SK-N-SH treated with all-trans-retinoic acid at 6 μM for 48 hours (cell line): ENCODE measurements around the gene ZACN.

Source experiments
- ARNTL ChIP-seq: fragments of 450-650 bp; formaldehyde crosslinking; IDR thresholded peaks from 2 replicates; pipeline ENCODE4 v1.5.0; 2020; ENCODE audit warnings: low read depth, mild to moderate bottlenecking, moderate library complexity, borderline replicate concordance
- BACH2 ChIP-seq: fragments of 250-450 bp; sonication (Bioruptor Pico); IDR thresholded peaks from 2 replicates; pipeline ENCODE4 v1.9.0; 2021; ENCODE audit warnings: mild to moderate bottlenecking, borderline replicate concordance
- CSDC2 ChIP-seq: fragments of 250-450 bp; sonication (Bioruptor Pico); IDR thresholded peaks from 2 replicates; pipeline ENCODE4 v1.5.0; 2020; ENCODE audit warnings: mild to moderate bottlenecking, moderate library complexity
- OSR1 ChIP-seq: fragments of 250-450 bp; sonication (Bioruptor Pico); IDR thresholded peaks from 2 replicates; pipeline ENCODE4 v1.8.0; 2022; ENCODE audit warnings: moderate library complexity, mild to moderate bottlenecking, inconsistent platforms
- PPARA ChIP-seq: fragments of 250-450 bp; sonication (Bioruptor Pico); IDR thresholded peaks from 2 replicates; pipeline ENCODE4 v1.5.0; 2020; ENCODE audit warnings: mild to moderate bottlenecking, borderline replicate concordance
- RARB ChIP-seq: fragments of 250-450 bp; sonication (Bioruptor Pico); IDR thresholded peaks from 2 replicates; pipeline ENCODE4 v1.8.0; 2021; ENCODE audit warnings: mild to moderate bottlenecking, moderate library complexity
- TCF4 ChIP-seq: fragments of 250-450 bp; sonication (Bioruptor Pico); IDR thresholded peaks from 2 replicates; pipeline ENCODE4 v1.8.0; 2021; ENCODE audit warnings: mild to moderate bottlenecking, moderate library complexity, borderline replicate concordance
- ZC3H10 ChIP-seq: fragments of 250-450 bp; sonication (Bioruptor Pico); IDR thresholded peaks from 2 replicates; pipeline ENCODE4 v1.5.1; 2021; ENCODE audit warnings: mild to moderate bottlenecking, moderate library complexity
- ZFP3 ChIP-seq: fragments of 250-450 bp; sonication (Bioruptor Pico); IDR thresholded peaks from 2 replicates; pipeline ENCODE4 v1.5.0; 2020; ENCODE audit warnings: mild to moderate bottlenecking, moderate library complexity
- ZFP30 ChIP-seq: fragments of 450-650 bp; formaldehyde crosslinking; IDR thresholded peaks from 2 replicates; pipeline ENCODE4 v1.5.0; 2022; ENCODE audit warnings: mild to moderate bottlenecking, moderate library complexity
- ZNF70 ChIP-seq: fragments of 450-650 bp; formaldehyde crosslinking; IDR thresholded peaks from 2 replicates; pipeline ENCODE4 v1.5.0; 2020; ENCODE audit warnings: mild to moderate bottlenecking, moderate library complexity
- TF ChIP-seq, protein P1 (sequence below): fragments of 250-450 bp; sonication (Bioruptor Pico); IDR thresholded peaks from 2 replicates; pipeline ENCODE4 v1.8.0; 2020; ENCODE audit warnings: mild to moderate bottlenecking, moderate library complexity, borderline replicate concordance
- TF ChIP-seq, protein P2 (sequence below): fragments of 250-450 bp; sonication (Bioruptor Pico); IDR thresholded peaks from 2 replicates; pipeline ENCODE4 v1.5.1; 2021; ENCODE audit warnings: mild to moderate bottlenecking, moderate library complexity
- TF ChIP-seq, protein P3 (sequence below): fragments of 250-450 bp; sonication (Bioruptor Pico); IDR thresholded peaks from 2 replicates; pipeline ENCODE4 v1.8.0; 2021; ENCODE audit warnings: low read depth, mild to moderate bottlenecking, moderate library complexity, borderline replicate concordance

DNA sequence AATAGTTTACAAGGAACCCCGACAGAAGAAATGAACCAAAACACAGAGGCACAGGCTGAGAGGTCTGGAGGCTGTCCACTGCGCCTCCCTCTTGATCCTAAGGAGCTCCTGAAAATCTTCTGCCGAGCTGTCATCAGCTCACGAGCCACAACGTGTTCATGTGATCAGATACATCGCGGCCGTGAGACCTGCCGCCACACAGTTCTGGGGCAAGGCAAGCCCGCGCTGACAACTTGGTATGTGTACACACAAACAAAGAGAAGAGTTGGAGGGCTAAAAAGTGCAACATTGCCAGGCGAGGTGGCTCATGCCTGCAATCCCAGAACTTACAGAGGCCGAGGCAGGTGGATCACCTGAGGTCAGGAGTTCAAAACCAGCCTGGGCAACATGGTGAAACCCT is 17.0 kb downstream of the ZACN start:
- TF ChIP-seq ZFP30 (no peak), BACH2 (CRISPR knock-in tag) (no peak), CSDC2 (CRISPR knock-in tag) (no peak), RARB (CRISPR knock-in tag) (no peak), OSR1 (CRISPR knock-in tag) (no peak), TCF4 (CRISPR knock-in tag) (no peak), ARNTL (no peak), ZFP3 (CRISPR knock-in tag) (no peak), ZC3H10 (CRISPR knock-in tag) (no peak), PPARA (CRISPR knock-in tag) (no peak), ZNF70 (no peak)
- TF ChIP-seq, protein P1, sequence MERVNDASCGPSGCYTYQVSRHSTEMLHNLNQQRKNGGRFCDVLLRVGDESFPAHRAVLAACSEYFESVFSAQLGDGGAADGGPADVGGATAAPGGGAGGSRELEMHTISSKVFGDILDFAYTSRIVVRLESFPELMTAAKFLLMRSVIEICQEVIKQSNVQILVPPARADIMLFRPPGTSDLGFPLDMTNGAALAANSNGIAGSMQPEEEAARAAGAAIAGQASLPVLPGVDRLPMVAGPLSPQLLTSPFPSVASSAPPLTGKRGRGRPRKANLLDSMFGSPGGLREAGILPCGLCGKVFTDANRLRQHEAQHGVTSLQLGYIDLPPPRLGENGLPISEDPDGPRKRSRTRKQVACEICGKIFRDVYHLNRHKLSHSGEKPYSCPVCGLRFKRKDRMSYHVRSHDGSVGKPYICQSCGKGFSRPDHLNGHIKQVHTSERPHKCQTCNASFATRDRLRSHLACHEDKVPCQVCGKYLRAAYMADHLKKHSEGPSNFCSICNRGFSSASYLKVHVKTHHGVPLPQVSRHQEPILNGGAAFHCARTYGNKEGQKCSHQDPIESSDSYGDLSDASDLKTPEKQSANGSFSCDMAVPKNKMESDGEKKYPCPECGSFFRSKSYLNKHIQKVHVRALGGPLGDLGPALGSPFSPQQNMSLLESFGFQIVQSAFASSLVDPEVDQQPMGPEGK, result no peak
- TF ChIP-seq, protein P2, sequence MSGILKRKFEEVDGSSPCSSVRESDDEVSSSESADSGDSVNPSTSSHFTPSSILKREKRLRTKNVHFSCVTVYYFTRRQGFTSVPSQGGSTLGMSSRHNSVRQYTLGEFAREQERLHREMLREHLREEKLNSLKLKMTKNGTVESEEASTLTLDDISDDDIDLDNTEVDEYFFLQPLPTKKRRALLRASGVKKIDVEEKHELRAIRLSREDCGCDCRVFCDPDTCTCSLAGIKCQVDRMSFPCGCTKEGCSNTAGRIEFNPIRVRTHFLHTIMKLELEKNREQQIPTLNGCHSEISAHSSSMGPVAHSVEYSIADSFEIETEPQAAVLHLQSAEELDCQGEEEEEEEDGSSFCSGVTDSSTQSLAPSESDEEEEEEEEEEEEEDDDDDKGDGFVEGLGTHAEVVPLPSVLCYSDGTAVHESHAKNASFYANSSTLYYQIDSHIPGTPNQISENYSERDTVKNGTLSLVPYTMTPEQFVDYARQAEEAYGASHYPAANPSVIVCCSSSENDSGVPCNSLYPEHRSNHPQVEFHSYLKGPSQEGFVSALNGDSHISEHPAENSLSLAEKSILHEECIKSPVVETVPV (CRISPR knock-in tag), result no peak
- TF ChIP-seq, protein P3, sequence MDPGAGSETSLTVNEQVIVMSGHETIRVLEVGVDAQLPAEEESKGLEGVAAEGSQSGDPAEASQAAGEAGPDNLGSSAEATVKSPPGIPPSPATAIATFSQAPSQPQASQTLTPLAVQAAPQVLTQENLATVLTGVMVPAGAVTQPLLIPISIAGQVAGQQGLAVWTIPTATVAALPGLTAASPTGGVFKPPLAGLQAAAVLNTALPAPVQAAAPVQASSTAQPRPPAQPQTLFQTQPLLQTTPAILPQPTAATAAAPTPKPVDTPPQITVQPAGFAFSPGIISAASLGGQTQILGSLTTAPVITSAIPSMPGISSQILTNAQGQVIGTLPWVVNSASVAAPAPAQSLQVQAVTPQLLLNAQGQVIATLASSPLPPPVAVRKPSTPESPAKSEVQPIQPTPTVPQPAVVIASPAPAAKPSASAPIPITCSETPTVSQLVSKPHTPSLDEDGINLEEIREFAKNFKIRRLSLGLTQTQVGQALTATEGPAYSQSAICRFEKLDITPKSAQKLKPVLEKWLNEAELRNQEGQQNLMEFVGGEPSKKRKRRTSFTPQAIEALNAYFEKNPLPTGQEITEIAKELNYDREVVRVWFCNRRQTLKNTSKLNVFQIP (CRISPR knock-in tag), result no peak
